Suprapubic skin (tissue), 4 donors: ENCODE results near the gene PPP1CA. TPM values are rescaled to one million over a fixed set of nuclear protein-coding genes. Genes with fewer than 3 reads are reported as not detected.

ENCODE experiments used
- DNase-seq, 2 donors: peaks; one replicate each; pipeline ENCODE4 v3.0.0-alpha.2; 2019; ENCODE audit warnings: low spot score in 2 of 2
- H3K27ac ChIP-seq: fragments of 200-600 bp; sonication (generic); one replicate; pipeline ENCODE4 v1.5.1; 2019
- H3K27me3 ChIP-seq: fragments of 200-600 bp; sonication (generic); one replicate; pipeline ENCODE4 v1.5.1; 2019
- H3K36me3 ChIP-seq: fragments of 200-600 bp; sonication (generic); one replicate; pipeline ENCODE4 v1.5.1; 2019
- H3K4me1 ChIP-seq: fragments of 200-600 bp; sonication (generic); one replicate; pipeline ENCODE4 v1.5.1; 2019
- H3K4me3 ChIP-seq: fragments of 200-600 bp; sonication (generic); one replicate; pipeline ENCODE4 v1.5.1; 2019; ENCODE audit warnings: mild to moderate bottlenecking
- H3K9me3 ChIP-seq: fragments of 200-600 bp; sonication (generic); one replicate; pipeline ENCODE4 v1.5.1; 2019
- EP300 ChIP-seq: sonication (generic); formaldehyde crosslinking; IDR thresholded peaks from one replicate; pipeline ENCODE4 v1.6.1; 2017; ENCODE audit warnings: antibody characterized with exemption
- POLR2A ChIP-seq, 2 donors: fragments of 450-650 bp; IDR thresholded peaks; one replicate each; pipeline ENCODE4 v1.6.1; 2017; ENCODE audit warnings: antibody characterized with exemption in 2 of 2, mild to moderate bottlenecking in 2 of 2, moderate library complexity in 2 of 2
- POLR2AphosphoS5 ChIP-seq, 3 donors: sonication (generic); formaldehyde crosslinking; IDR thresholded peaks; one replicate each; pipeline ENCODE4 v1.6.1; 2017; ENCODE audit warnings: antibody characterized with exemption in 3 of 3
- whole genome bisulfite sequencing: methylation state at CpG from one replicate; pipeline ENCODE4 v1.1.5; 2018; 5-methylcytosine and 5-hydroxymethylcytosine counted together
- total RNA-seq, 4 donors: library from RNA; depleted of rRNA; stranded (reverse); fragments of >200 nt; gene quantifications; one replicate each; pipeline ENCODE4 v1.1.0, GENCODE V29; 2016
- TF ChIP-seq, protein P1 (sequence below), 2 donors: fragments of 200-600 bp in 1 of 2; fragments of 450-650 bp in 1 of 2; sonication (generic) in 1 of 2; IDR thresholded peaks; one replicate each; pipeline ENCODE4 v1.5.1; 2016 to 2019; ENCODE audit warnings: antibody characterized with exemption in 2 of 2, mild to moderate bottlenecking in 1 of 2, moderate library complexity in 1 of 2

Gene PPP1CA
- total RNA-seq, 4 donors from 2014 or later, result 75.6 to 158 (median 121) TPM

DNA sequence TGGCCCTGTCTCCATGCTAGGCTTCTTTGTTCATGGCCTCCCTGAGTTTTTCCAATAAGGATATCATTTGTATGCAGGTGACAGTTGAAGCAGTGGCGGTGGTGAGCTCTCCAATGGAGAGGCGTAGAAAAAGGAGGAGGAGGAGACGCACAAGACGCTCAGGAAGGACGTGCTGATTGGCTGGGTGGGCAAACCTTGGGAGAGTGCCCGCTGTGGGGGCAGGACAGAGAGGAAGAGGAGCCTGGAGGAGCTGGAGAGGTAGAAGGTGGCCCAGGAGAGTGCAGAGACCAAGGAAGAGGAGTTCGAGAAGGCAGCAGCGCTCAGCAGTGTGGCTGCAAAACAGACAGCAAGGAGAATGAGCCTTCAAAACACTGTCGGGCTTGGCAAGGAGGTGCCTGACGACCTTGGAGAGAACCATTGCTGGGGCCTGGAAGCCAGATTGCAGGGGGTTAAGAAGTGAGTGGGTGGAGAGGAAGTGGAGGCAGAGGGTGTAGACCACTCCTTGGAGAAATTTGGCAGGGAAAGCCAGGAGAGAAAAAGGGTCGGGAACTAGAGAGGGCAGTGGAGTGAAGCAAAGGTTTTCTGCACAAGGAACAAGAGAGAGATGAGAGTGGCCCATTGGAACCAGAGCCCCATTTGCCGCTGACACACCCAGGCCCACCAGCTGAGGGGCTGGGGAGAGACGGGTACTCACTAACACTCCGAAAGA is 35.8 kb downstream of the PPP1CA start:
- TF ChIP-seq, protein P1, sequence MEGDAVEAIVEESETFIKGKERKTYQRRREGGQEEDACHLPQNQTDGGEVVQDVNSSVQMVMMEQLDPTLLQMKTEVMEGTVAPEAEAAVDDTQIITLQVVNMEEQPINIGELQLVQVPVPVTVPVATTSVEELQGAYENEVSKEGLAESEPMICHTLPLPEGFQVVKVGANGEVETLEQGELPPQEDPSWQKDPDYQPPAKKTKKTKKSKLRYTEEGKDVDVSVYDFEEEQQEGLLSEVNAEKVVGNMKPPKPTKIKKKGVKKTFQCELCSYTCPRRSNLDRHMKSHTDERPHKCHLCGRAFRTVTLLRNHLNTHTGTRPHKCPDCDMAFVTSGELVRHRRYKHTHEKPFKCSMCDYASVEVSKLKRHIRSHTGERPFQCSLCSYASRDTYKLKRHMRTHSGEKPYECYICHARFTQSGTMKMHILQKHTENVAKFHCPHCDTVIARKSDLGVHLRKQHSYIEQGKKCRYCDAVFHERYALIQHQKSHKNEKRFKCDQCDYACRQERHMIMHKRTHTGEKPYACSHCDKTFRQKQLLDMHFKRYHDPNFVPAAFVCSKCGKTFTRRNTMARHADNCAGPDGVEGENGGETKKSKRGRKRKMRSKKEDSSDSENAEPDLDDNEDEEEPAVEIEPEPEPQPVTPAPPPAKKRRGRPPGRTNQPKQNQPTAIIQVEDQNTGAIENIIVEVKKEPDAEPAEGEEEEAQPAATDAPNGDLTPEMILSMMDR (IDR thresholded peaks at IDR 0.05), result no peak
- TF ChIP-seq POLR2A (IDR thresholded peaks at IDR 0.05) (no peak), POLR2AphosphoS5 (IDR thresholded peaks at IDR 0.05) (no peak), EP300 (no peak)
- H3K4me1 ChIP-seq, result peaks cover 56% of the 10 kb centered on the region
- DNase-seq, result no peak
- no peak overlapping the region for H3K27ac ChIP-seq
- H3K27me3 ChIP-seq, result no peaks in the 10 kb centered on the region
- no peak overlapping the region for H3K4me3 ChIP-seq
- no peaks in the 10 kb centered on the region for H3K9me3 ChIP-seq
- WGBS, result 58% methylated on average over 14 of the region's 14 CpGs
- peaks cover 3% of the 10 kb centered on the region for H3K36me3 ChIP-seq

DNA sequence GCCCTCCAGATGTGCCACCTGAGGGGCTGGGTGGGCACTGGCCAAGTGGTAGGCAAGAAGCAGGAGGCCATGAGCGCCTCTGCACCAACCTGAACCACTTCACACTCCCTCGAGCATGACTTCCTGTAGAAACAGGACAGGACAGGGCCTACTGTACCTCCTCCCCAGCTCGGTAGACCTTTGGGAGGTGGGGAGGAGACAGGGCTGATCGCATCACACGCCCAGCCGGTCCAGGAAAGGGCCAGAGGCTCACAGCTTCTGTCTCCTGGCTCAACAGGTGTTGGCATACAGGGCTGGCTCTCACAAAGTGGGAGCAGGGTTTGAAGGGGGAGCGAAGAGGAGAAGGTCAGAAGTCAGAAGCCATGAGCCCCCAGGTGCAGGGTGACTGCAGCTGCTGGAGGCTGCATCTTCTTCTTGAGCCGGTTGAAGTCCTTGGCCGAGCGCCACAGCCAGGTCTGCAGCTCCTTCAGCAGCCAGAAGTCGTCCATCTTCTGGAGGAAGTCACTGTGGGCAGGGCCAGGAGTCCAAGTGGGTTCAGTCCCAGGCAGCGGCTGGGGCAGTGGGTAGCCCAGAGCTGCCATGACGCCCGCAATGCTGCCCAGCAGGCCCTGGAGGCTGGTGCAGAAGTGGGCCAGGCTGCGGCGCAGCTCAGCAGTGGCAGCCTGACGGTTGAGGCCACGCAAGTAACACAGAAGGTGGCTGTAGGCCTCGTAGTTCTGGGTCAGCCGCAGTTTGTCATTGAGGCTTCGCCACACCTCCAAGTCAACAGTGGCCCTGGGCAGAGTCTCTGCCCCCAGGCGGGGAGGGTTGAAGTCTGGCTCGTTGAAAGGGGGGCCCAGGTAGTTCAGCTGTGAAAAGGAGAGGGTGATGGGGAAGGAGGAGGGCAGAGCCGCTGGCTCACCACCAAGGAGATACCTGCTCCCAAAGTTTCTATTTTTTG is 36.6 kb downstream of the PPP1CA start:
- H3K4me1 ChIP-seq, result peaks cover 47% of the 10 kb centered on the region
- H3K36me3 ChIP-seq, result peaks cover 3% of the 10 kb centered on the region
- 76% methylated on average over 10 of the region's 24 CpGs for WGBS
- H3K4me3 ChIP-seq, result no peak overlapping the region
- no peak for DNase-seq
- no peaks in the 10 kb centered on the region for H3K9me3 ChIP-seq
- no peaks in the 10 kb centered on the region for H3K27me3 ChIP-seq
- no peak overlapping the region for H3K27ac ChIP-seq
- TF ChIP-seq POLR2A (IDR thresholded peaks at IDR 0.05), result no peak
- TF ChIP-seq, protein P1 (IDR thresholded peaks at IDR 0.05), result no peak
- TF ChIP-seq EP300, result no peak
- TF ChIP-seq POLR2AphosphoS5 (IDR thresholded peaks at IDR 0.05), result no peak

DNA sequence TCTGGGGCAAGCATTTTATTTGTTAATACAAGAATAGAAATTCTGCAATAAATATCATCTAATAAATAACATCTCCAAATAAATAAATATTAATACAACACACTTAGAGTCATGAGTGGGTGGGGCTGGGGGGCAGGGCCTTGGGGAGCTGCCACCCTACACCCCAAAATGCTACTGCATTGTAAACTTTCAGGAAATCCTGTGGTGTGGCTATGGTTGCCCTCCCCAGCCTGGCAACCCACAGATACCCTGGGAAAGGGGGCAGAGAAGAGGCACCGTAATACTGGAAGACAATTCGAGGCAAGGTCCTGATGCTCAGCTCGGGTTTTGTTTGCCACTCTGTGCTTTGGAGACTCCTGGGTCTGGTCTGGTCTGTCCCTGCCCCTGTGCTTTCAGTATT is 37.5 kb downstream of the PPP1CA start:
- DNase-seq, result no peak
- 96% methylated on average over 3 of the region's 3 CpGs for WGBS
- Histone ChIP-seq H3K4me1 (peaks cover 39% of the 10 kb centered on the region), H3K36me3 (peaks cover 3% of the 10 kb centered on the region), H3K9me3 (no peaks in the 10 kb centered on the region), H3K27me3 (no peaks in the 10 kb centered on the region), H3K4me3 (no peak overlapping the region), H3K27ac (no peak overlapping the region)
- no peak for TF ChIP-seq POLR2A (IDR thresholded peaks at IDR 0.05)
- no peak for TF ChIP-seq EP300
- no peak for TF ChIP-seq POLR2AphosphoS5 (IDR thresholded peaks at IDR 0.05)
- TF ChIP-seq, protein P1 (IDR thresholded peaks at IDR 0.05), result no peak

DNA sequence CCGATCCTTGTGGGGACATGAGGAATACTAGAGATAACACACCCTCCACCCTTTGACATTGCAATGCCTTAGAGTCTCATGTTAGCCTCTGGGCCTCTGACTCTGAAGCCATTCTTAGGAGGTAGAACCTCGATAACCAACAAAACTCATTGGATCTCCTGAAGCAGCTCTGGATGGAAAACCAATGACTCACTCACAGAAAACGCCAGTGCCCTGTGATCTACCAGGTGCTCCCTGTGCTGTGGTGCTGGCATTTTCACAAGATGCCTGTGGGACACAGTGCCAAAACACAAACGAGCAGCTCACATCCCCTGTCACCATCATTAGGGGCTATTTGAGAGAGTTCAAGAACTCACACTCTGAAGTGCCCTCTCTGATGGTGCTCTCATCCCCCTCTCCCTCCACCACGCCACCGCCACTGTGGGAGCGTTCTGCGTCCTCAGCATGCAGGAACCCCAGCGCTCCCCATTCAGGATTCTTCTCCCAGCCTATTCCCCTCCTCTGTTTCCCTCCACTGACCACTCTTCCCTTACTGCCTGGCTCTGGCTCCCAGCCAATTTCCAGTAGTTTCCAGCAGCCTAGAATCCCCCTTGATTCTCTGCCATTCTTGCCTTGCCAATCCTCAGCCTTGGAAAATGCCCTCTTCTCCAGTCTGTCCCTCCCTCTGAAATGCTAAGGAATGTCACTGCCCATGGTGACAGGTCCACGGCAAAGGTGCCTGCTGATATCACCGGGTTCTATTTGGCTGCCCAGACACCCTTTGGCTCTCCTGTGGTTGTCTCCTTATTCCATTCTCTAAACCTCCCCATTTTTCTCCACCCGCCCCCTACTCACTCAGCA is 43.6 kb downstream of the PPP1CA start:
- Histone ChIP-seq H3K4me1 (peaks cover 49% of the 10 kb centered on the region), H3K4me3 (no peak overlapping the region), H3K27ac (no peak overlapping the region), H3K9me3 (no peaks in the 10 kb centered on the region), H3K27me3 (no peaks in the 10 kb centered on the region), H3K36me3 (no peaks in the 10 kb centered on the region)
- no peak for TF ChIP-seq POLR2AphosphoS5 (IDR thresholded peaks at IDR 0.05)
- no peak for TF ChIP-seq EP300
- 72% methylated on average over 12 of the region's 12 CpGs for WGBS
- no peak for DNase-seq

DNA sequence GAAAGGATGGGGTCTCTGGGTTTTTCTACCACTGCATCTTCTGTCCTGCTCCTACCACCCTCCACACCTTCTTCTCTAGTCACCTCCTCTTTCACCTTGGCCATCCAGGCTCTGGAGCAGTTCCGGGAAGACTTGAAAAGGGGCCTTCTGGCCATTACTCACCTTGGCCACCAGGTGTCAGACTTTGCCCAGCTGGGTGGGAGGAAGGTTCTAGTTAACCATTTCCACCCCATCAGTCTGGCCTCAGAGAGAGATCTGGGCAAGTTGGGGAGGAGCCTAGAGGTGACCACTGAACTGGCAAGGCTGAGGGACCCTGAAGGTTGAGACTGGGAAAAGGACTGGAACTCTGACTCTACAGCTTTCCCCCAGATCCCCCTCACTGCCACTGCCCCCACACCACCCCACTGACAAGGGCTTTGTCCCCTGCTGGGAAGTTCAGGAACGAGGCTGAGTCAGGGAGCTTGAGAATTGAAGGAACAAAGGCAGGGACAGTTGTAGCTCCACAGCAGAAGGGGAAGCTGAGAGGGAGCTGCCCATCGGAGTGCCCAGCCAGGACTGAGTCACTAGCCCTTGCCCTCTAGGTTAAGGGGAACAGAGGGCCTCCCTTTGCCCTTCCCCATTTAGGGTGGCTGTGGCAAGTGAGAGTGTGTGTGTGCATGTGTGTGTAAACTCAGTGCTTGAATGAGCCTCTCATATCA is 44.6 kb downstream of the PPP1CA start:
- peak overlapping the region; percentile 98 for H3K27ac ChIP-seq
- WGBS, result 33% methylated on average over 3 of the region's 3 CpGs
- H3K27me3 ChIP-seq, result no peaks in the 10 kb centered on the region
- H3K4me3 ChIP-seq, result no peak overlapping the region
- TF ChIP-seq POLR2AphosphoS5 (IDR thresholded peaks at IDR 0.05), result peak in 1 of 3 donors; percentile 35
- TF ChIP-seq, protein P1 (IDR thresholded peaks at IDR 0.05), result peak; percentile 86 to 88
- TF ChIP-seq EP300, result no peak
- H3K36me3 ChIP-seq, result no peaks in the 10 kb centered on the region
- no peaks in the 10 kb centered on the region for H3K9me3 ChIP-seq
- H3K4me1 ChIP-seq, result peaks cover 59% of the 10 kb centered on the region
- no peak for DNase-seq
